Kasumi-1 (cell line): ENCODE results near the gene CLMN.
"Not testable (repeated sequence)": the region's sequence is repeated elsewhere in the genome, so short reads cannot be mapped to it uniquely, and the experiment has no call there.

Source experiments
- DNase-seq, 2 experiments: peaks; one replicate each; lab custom pipeline; 2025; lab: John Stamatoyannopoulos, UW

CLMN gene

DNA sequence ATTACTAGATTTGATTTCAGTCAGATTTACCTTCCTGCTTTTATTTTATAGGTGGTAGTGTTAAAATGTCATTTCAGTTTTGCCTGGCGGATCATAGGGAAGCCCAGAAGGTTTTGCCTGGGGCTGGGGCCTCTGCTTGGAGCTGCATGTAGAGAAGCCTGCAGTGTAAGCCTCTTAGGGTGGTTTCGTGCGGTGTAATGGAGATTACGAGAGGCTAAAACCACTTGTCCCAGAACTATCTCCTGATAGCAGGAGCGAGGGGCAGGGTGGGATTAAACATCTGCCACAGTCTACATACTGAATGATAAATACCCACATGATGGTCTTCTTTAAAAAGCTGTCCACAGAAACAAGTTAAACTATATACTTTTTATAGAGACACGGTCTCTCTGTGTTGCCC, 127.4 kb downstream of the CLMN start:
- no peak for DNase-seq

DNA sequence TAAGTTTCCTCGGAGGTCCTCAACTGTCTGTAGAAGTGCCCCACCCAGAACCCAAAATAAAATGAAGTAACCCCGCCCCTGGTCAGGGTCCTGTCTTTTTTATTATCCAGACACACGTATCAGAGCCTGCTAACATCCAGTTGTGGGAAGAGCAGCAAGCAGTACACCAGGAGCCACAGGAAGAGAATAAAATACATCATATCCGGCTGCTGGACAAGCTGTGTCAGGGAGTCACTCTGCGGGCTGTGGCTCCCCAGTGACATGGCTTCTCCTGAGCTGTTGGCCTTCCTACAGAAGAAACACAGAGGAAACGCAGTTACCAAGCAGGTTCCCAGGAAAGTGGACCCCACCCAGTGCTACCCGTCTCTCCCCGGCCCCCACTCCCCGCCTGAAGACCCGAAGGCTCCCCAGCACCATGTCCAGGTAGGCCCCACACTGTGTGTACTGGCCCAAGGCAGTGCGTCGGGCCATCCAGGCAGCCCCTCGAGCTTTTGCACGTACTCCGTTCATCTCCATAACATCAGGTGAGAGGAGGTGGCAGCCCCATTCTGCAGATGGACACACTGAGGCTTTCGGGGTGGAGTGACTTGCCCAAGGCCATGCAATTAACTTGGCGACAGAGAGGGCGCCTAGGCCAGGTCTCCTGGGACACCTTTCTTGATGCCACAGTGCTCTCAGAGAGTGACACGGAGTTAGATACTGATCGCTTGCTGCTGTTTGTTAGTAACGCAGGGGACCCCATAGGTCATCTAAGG, 128.1 kb downstream of the CLMN start:
- no peak for DNase-seq

DNA sequence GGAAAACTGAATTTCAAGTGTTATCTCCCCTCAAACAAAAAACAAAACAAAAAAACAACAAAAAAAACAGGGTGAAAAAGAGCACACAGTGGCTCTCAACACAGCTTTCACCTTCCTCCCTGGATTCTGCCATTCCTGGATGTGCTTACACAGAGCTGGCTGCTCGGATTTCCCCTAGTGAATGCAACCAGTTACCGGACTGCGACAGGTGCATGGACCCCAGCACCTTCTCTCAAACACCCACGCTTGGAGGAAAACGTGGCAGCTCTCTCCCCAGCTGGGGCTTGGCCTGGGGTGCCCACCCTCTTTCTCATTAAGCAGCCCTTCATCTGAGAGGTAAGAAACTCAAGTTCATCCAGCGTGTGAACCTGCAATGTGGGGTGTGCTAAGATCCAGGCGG, 128.9 kb downstream of the CLMN start:
- no peak for DNase-seq

DNA sequence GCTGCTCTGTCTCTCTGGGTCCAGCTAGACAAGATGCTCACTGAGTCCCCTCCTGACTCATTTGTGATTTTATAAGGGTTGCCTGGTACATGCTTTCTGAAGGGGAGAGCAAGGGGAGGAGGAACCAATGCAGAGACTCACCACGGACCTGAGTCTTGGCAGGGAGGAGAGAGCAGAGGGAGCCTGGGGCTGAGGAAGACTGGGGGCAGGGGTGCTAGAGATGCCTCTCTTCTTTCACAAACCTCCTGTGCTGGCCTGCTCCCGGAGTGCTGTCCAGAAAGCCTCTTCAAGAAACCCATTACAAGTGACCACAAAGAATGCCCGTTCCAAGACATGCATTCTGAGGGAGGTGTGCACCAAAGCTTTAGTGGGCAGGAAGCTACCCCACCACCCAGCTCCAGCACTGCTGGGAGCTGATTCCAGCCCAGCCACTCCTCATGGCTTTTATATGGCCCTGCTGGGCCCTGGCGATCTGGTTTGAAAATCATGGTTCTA, 129.3 kb downstream of the CLMN start:
- no peak for DNase-seq

DNA sequence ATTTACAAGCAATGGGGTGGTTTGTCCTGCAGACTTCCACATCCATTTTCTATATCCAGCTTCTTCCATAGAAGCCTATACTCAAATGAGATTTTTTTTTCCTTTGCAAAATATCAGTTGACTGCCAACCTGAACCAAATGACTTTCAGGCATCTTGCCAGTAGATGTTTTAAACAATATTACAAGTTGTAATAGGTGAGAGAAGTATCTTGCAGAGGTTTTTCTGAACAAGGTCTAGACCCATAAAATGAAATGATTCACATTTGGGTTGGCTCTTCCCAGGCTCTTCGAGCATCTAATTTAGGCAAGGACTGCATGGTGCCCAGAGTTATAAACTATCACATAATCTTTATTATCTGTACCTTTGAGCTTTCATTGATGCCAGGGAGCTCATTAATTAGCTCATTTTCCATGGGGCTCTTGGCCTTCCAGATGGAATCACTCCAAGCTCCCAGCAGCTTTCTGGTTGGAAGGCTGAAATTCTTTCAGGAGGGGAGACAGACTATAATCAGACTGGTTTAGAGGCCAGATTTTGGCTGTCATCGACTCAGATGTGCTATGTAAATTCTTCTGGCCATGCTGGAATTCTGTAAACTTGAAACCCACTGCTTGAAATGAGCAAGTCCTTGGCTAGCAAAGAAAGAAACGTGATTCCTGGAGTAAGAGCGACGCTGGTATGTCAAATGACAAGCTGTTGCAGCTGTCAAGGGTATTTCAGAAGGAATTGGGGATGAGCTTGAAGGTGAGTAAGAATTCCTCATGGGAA, 130.2 kb downstream of the CLMN start:
- no peak for DNase-seq

DNA sequence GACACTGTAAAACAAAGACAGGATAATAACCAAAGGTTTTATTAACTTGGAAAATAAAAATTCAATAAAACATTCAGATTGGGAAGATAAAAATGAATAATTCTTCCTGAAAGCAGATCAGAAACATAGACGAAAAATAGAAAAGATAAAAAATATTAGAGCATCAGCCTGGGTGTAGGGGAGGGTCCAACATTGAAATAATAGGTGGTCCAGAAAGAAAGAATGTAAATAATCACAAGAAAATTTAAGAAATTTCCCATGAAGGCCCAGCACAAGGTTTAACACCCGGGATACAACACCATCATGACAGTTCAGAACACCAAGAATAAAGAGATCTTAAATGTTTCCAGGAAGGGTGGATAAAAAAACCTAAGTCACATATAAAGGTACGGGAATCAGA, 131.3 kb downstream of the CLMN start:
- DNase-seq = no peak

DNA sequence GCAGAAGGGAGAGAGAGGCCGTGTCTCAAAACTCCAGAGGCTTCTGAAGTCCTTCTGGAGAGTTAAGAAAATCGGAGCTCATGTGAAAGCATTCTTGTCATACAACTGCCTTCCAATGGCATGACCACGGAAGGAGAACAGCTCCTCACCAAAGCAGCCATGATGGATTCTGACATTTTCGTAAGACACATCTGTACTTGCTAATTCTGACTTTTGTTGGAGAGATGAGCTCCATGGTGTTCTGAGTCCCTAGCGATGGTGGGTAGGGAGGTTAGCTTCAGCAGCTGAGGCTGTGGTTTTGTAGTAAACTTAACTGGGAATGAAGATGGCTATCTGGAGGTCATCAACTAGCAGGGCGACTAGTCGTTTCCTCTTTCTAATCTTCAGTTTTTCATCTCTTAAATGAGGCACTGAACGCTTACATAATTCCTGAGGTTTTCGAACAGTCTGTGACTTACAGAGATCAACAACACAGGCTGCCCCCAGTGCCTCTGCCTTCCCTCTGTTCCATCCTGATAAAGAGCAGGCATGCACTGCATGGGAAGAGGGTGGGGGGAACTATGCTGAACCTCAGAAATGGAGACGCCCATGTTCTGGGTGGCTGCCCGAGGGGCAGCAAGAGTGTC, 133.8 kb downstream of the CLMN start:
- DNase-seq = peak; percentile 43 to 53

DNA sequence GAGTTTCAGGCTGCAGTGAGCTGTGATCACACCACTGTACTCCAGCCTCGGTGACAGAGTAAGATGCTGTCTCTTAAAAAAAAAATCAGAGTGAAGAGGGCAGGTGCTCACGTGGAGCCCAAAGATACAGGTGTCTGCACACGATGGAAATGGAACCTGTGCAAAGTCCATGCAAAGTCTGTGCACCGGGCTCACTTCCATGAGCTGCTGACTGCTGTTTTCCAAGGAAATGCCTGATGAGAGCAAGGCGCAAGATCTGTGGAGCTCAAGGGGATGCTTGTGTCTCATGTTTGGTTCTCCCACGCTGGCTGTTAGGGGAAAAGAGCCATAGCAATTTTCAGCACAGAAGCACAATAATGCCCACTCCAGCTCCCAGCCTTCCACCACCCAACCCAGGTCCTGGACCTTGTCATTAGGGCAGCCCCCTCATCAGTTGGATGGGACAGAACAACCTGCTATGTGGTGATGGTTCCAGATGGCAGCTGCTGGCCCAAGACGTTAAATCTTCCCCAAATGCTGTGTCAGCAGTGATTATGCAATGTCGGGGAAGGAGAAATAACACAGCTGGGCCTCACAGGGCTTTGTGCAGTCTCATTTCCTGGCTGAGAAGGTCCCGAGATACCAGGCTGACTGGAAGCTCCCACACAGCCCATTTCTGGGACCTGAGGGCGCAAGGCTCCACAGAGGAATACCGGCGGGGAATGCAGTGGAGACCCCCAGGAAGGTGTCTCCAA, 134.5 kb downstream of the CLMN start:
- DNase-seq = peak; percentile 65 to 71

DNA sequence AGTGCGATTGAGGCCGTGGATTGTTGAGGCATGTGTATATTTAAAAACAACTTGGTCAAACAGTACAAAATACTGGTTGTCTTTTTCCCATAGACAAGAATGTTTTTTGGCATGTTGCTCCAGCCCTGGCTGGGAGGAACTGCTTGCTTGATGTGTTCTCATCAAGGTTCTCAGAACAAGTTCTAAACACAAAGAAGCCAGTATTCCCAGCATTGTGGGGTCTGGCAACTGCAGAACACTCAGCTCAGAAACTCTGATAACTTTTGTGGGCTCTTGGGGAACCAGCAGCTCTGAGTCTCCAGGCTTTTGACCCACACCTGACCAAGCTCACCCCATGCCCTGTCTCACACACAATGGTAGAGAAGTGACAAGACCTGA, 135.3 kb downstream of the CLMN start:
- DNase-seq = no peak

DNA sequence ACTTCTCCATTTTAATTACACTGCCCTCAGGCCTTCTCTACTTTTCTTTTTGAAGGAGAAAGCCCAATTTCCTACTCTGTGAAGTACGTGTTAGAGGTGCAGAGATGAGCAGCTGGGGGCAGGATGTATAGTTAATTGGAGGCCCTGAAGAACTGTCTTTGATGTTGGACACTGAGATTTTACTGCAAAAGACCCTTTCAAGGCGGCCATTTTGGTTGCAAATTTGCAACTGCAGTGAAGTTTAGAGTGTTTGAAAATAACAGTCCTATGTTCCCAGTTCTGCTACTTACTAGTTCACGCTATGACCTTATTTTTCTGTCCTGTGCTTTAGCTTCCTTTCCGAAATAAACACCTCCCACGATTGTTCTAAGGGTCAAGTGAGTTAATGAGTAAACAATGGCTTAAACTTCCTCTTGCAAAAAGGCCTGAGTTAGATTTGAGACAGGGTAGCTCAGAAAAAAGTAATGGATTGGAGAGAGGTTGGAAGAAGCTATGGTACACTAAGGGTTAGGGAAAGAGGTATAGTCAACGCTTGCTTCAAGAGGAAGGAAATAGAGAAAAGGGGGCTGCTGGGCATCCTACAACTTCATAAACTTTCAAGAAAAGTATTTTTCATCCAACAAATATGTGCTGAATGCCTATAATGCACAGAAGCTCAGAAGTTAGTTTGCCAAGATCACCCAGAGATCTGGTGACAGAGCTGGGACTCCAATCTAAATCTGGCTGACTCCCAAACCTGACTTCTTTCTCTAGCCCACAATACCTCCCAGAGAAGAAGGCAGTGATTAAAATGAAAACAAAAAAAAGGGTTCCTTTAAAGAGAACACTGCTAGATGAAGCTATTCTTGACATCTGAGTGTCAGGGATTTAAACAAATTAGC, 135.9 kb downstream of the CLMN start:
- DNase-seq = no peak

DNA sequence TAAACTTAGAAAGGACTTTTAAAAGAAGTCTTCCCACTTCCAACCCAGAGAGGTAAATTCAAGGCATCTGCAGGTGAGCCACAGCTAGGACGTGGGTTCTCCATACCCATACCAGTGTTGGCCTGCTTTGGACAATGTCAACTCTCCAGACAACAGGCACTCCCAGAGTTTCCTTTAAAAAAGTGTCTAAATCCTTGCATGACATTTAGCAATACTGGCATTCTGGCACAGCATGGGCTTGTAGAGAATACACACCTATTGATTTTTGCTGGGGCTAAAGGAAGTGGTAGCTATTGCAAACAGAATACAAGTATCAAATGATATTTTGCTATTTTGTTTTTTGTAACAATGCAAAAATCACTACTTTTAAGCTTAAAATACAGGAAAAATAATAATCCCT, 136.6 kb downstream of the CLMN start:
- no peak for DNase-seq

DNA sequence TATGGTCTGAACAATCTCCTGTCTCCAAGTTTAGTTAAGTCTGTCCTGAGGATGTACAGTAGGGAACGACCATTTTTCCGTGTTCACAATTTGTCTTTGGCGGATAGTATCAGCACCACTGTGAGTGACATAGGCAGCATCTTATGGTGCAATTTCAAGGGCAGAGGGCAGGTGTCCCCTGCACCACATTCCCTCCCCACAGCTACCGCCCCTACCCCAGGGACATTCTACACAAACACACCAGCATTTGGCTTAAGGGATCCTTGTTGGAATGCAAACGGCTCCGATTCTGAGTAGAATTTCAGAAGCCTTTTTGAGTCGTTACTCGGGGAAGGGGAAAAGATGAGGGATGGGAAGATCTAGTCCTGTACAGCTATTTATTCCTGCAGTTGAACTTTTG, 137.3 kb downstream of the CLMN start:
- DNase-seq = no peak

DNA sequence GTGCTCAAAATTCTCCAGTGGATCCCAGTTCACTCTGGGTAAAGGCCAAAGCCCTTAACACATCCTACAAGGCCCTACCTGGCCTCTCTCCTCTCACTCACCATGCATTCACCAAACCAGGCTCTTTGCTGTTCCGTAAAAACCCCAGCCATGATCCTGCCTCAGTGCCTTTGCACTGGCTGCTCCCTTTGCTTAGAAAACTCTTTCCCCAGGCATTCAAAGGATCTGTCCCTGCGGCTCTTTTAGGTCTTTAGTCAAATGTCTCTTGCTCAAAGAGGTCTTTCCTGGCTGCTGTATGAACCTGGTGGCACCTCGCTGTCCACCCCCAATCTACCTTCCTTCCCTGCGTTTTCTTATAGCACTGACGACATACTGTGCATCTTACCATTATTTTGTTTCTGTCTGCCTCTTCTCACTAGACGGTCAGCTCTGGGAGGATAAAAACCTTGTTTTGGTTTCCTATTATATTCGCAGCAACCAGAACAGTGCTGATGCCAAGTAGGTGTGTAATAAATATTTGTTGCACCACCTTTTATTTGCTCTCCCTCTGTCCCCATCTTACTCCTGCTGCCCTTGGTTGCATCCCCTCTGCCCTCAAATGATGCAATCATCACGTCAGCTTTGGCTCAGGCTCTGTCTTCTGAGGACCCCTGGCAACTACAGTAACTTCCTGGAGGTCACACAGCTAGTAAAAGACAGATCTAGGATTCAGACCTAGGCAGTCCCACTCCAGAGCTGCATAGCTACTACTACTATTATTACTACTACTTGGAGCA, 138.6 kb downstream of the CLMN start:
- no peak for DNase-seq

DNA sequence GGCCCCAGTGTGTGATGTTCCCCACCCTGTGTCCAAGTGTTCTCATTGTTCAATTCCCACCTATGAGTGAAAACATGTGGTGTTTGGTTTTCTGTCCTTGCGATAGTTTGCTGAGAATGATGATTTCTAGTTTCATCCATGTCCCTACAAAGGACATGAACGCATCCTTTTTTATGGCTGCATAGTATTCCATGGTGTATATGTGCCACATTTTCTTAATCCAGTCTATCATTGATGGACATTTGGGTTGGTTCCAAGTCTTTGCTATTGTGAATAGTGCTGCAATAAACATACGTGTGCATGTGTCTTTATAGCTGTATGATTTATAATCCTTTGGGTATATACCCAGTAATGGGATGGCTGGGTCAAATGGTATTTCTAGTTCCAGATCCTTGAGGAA, 144.0 kb downstream of the CLMN start:
- not testable (repeated sequence) for DNase-seq

DNA sequence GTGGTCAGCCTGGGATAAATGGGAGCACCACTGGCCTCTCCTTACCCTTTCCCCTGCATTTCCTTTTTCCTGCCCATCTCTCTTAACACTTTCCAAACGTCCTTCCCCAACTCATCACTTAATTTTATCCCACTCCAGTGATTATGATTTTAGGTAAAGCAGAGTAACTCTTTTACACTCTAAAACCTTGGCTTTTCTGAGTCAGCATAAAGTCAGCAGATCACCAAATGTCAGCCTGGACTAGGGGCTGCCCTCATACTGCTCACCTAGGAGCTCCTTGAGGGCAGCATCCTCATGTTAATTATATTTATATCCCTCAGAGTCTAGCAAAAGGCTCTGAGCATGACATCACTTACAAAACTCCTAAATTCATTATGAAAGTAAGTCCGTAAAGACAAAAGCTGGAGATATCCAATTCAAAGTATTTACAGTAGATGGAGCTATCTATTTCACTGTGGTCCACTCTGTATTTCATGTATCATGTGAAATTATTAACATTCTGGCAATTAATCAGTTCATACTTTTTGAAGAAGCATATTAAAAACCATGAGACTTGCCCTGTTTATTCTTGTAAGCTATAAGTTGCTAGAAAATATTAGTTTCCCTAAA, 145.4 kb downstream of the CLMN start:
- peak in 1 of 2 experiments; percentile 34 for DNase-seq

DNA sequence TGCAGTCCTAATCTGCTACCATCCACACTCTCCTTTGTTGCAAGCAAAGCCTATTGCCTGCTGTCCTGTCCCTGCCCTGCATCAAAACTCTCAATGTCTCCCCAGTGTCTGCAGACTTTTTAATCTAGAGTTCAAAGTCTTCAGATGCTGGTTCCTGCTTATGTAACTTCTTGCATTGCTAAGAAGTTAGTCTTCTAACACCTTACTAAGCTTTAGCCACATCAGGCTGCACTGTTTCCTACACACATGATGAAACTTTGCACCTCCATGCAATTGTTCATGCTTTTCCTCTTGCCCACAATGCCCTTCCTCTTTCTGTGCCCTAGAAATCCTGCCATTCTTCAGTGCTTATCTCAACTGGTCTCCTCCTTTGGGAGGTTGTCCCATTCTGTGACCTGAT, 146.2 kb downstream of the CLMN start:
- peak; percentile 46 to 49 for DNase-seq

DNA sequence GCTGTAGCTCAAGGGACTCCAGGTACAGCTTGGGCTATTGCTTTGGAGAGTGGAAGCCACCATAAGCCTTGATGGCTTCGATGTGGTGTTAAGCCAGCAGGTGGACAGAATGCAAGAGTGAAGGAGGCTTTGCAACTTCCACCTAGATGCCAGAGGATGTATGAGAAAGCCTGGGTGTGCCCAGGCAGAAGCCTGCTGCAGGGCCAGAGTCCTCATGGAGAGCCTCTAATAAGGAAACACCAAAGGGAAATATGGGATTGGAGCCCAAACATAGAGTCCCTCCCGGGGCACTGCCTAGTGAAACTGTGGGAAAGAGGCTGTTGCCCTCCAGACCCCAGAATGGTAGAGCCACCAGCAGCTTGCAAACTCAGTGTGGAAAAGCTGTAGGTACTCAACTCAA, 152.5 kb downstream of the CLMN start:
- no peak for DNase-seq

DNA sequence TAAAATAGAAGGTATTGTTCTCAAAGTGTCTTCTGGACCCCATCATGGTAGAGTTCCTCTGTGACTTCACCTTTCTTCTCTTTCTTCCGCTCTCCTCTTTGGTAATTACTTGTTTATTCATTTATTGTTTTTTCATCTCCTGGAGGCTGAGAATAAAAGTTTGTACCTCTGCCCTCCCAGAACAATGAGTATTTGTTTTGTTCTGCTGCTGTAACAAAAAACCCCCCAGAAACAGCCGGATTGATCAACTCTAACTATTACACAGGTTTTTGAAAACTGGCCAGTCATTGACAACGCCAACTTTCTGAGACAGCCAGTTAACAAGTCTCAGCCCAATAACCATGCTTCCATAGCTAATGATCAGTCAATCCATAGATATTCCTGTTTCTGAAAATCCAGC, 154.2 kb downstream of the CLMN start:
- no peak for DNase-seq

DNA sequence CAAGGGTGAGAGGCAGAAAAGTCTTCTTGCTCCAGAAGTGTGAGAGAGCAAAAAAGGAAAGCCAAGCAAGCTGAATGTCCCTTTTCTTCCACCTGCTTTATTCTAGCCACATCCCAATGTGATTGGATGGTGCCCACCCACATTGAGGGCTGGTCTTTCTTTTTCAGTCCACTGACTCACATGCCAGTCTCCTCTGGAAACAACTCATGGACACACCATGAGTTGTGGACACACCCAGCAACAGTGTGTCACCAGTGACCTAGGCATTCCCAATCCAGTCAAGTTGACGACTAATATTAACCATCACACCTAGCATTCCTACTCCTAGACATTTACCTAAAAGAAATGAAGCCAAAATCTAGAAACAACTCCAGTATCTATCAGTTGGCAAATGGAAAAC, 155.2 kb downstream of the CLMN start:
- DNase-seq = no peak

DNA sequence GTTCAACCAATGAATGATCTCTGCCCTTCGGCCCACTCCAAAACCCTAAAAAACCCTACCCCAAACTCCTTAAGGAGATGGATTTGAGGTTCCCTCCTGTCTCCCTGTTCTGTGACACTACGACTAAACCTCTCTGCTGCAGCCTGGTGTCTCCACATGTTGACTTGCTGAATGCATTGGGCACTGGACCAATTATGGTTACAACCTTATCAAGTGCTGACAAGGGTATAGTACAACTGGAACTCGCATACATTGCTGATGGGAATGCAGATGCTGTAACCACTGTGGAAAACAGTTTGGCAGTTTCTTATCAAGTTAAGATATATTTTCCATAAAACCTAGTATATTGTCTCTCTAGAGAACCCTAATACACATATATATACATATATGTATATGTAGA, 156.0 kb downstream of the CLMN start:
- DNase-seq = no peak
